Endothelial cell of umbilical vein (primary cell): Measurements from ENCODE around the gene PBX3. TPM values are rescaled to one million over a fixed set of nuclear protein-coding genes. Genes with fewer than 3 reads are reported as not detected.

Source experiments
- BruUV-seq: library from RNA; stranded (reverse); fragments of 400-500 nt; replicated peaks from 2 replicates; lab custom pipeline; 2021; lab: Mats Ljungman, UMichigan
- CTCF ChIA-PET: fragments of 300-600, 350-600 bp; sonication (Branson Sonifier 250); formaldehyde crosslinking; loops from one replicate; lab custom pipeline; 2021; ENCODE audit warnings: antibody characterized with exemption, inconsistent platforms; lab: Charles Lee
- POLR2A ChIA-PET: fragments of 300-600, 350-600 bp; sonication (Branson Sonifier 250); formaldehyde crosslinking; loops from one replicate; lab custom pipeline; 2021; ENCODE audit warnings: antibody characterized with exemption, inconsistent platforms; lab: Charles Lee
- DNase-seq: peaks from one replicate; pipeline ENCODE4 v3.0.0-alpha.2; 2011; ENCODE audit warnings: low read depth, low spot score
- FAIRE-seq: peaks from 2 replicates; lab custom pipeline; 2011; peaks lifted over from hg19 to GRCh38; lab: Jason Lieb, UNC
- H2AFZ ChIP-seq: 2 replicates; pipeline ENCODE4 v1.6.0; 2012; ENCODE audit warnings: low read depth, low read length, control low read depth, inconsistent platforms
- H3K27ac ChIP-seq: 2 replicates; pipeline ENCODE4 v1.5.1; 2011; ENCODE audit warnings: low read depth, mild to moderate bottlenecking, control low read depth, low read length, moderate library complexity; ENCODE audit not compliant: insufficient read depth
- H3K27me3 ChIP-seq, 2 experiments: 2 replicates each; pipeline versions ENCODE4 v1.6.0 to v1.6.1; 2011; ENCODE audit warnings: low read length in 2 of 2, mixed read lengths in 1 of 2; ENCODE audit not compliant: control insufficient read depth in 2 of 2, insufficient read depth in 2 of 2
- H3K36me3 ChIP-seq, 2 experiments: 2 replicates in 1 of 2; 3 replicates in 1 of 2; pipeline ENCODE4 v1.5.1; 2011; ENCODE audit warnings: low read length in 2 of 2, mild to moderate bottlenecking in 1 of 2, moderate library complexity in 1 of 2; ENCODE audit not compliant: control insufficient read depth in 2 of 2, insufficient read depth in 2 of 2; ENCODE audit errors: extremely low read depth in 1 of 2
- H3K4me1 ChIP-seq: 3 replicates; pipeline ENCODE4 v1.5.1; 2011; ENCODE audit warnings: mild to moderate bottlenecking, low read length; ENCODE audit not compliant: control insufficient read depth, insufficient read depth; ENCODE audit errors: extremely low read depth
- H3K4me2 ChIP-seq: 2 replicates; pipeline ENCODE4 v1.6.1; 2011; ENCODE audit warnings: low read length, control low read depth, mixed read lengths; ENCODE audit not compliant: insufficient read depth
- H3K4me3 ChIP-seq, 3 experiments: fragments of 200-600 bp in 1 of 3; sonication (generic), shearing (Covaris generic) in 1 of 3; replicated peaks in 1 of 3; 2 replicates each; pipeline ENCODE4 v1.5.1; 2011 to 2016; ENCODE audit warnings: control low read depth in 3 of 3, low read length in 3 of 3, mild to moderate bottlenecking in 2 of 3, inconsistent platforms in 1 of 3, low read depth in 1 of 3, moderate library complexity in 1 of 3; ENCODE audit not compliant: insufficient read depth in 1 of 3
- H3K79me2 ChIP-seq: 2 replicates; pipeline ENCODE4 v1.6.0; 2012; ENCODE audit warnings: low read length, inconsistent platforms; ENCODE audit not compliant: control insufficient read depth, insufficient read depth
- H3K9ac ChIP-seq: replicated peaks from 2 replicates; pipeline ENCODE3; 2011; ENCODE audit warnings: low read length, control low read depth; ENCODE audit not compliant: insufficient read depth; ENCODE audit errors: extremely low read depth
- H3K9me1 ChIP-seq: replicated peaks from 3 replicates; pipeline ENCODE4 v1.6.0; 2011; ENCODE audit warnings: mild to moderate bottlenecking, low read length; ENCODE audit not compliant: control insufficient read depth, insufficient read depth; ENCODE audit errors: extremely low read depth
- H3K9me3 ChIP-seq: replicated peaks from 2 replicates; pipeline ENCODE4 v1.5.1; 2012; ENCODE audit warnings: low read length, inconsistent platforms; ENCODE audit not compliant: control insufficient read depth, insufficient read depth
- H4K20me1 ChIP-seq: replicated peaks from 2 replicates; pipeline ENCODE3; 2011; ENCODE audit warnings: mild to moderate bottlenecking, low read length; ENCODE audit not compliant: control insufficient read depth, insufficient read depth; ENCODE audit errors: extremely low read depth
- CTCF ChIP-seq, 2 donors: IDR thresholded peaks; 1 replicate in 1 of 2; 2 replicates in 1 of 2; pipeline ENCODE4 v1.5.1; 2011; ENCODE audit warnings: low read length in 2 of 2, mild to moderate bottlenecking in 2 of 2, moderate library complexity in 2 of 2, control low read depth in 1 of 2, inconsistent platforms in 1 of 2, low read depth in 1 of 2; ENCODE audit not compliant: insufficient read depth in 1 of 2; ENCODE audit errors: extremely low read depth in 1 of 2
- EZH2 ChIP-seq: IDR thresholded peaks from 2 replicates; pipeline ENCODE4 v1.6.1; 2012; ENCODE audit warnings: borderline replicate concordance, low read depth, mild to moderate bottlenecking, moderate library complexity, low read length, inconsistent platforms; ENCODE audit not compliant: severe bottlenecking
- FOS ChIP-seq: IDR thresholded peaks from 2 replicates; pipeline ENCODE4 v1.6.1; 2011; ENCODE audit warnings: mild to moderate bottlenecking, low read length, moderate library complexity, borderline replicate concordance; ENCODE audit not compliant: insufficient read depth
- GATA2 ChIP-seq: IDR thresholded peaks from 2 replicates; pipeline ENCODE4 v1.7.0; 2011; ENCODE audit warnings: low read depth, mild to moderate bottlenecking, moderate library complexity, mixed read lengths, low read length; ENCODE audit not compliant: insufficient read length, insufficient read depth
- JUN ChIP-seq: IDR thresholded peaks from 2 replicates; pipeline ENCODE4 v1.6.1; 2011; ENCODE audit warnings: borderline replicate concordance, low read depth; ENCODE audit not compliant: insufficient read length, insufficient read depth
- MYC ChIP-seq: IDR thresholded peaks from one replicate; pipeline ENCODE4 v1.6.1; 2011; ENCODE audit warnings: mild to moderate bottlenecking, low read depth, low read length
- POLR2A ChIP-seq: IDR thresholded peaks from 2 replicates; pipeline ENCODE4 v1.6.1; 2012; ENCODE audit warnings: low read depth, mild to moderate bottlenecking, control low read depth, low read length
- POLR2AphosphoS5 ChIP-seq: IDR thresholded peaks from 2 replicates; pipeline ENCODE4 v1.6.1; 2012; ENCODE audit warnings: low read depth, mild to moderate bottlenecking, control low read depth, low read length, moderate library complexity; ENCODE audit not compliant: insufficient read depth
- dilution Hi-C: fragments of 300-500 bp; cut with MboI; formaldehyde crosslinking; loops from one replicate; pipeline ENCODE4 v1.15.0; 2019; ENCODE audit warnings: low sequenced_read_pairs; ENCODE audit not compliant: extremely low pct_ligation_motif_present
- intact Hi-C: fragments of 100-400 bp; cut with micrococcal nuclease; formaldehyde crosslinking; loops from one replicate; pipeline ENCODE4 v1.10.0; 2022
- polyA plus RNA-seq, 4 experiments: library from polyadenylated mRNA; depleted of rRNA in 3 of 4; stranded (reverse) in 3 of 4; unstranded in 1 of 4; fragments of >200 nt; gene quantifications; 2 replicates each; pipeline versions ENCODE4 v1.2.1 to v1.2.3, GENCODE V29; 2011 to 2012; ENCODE audit warnings: missing spikeins in 1 of 4
- total RNA-seq: library from RNA; stranded (reverse); gene quantifications from 2 replicates; pipeline ENCODE4 v1.2.3, GENCODE V29; 2021
- TF ChIP-seq, protein P1 (sequence below): IDR thresholded peaks from 2 replicates; pipeline ENCODE4 v1.6.1; 2011; ENCODE audit not compliant: insufficient read depth, insufficient read length

Gene PBX3
- total and polyA plus RNA-seq, 2 donors (not counting 3 experiments of a cell fraction or from before 2014, with no cell fraction given): 18.8 to 42.0 TPM

- H3K36me3 ChIP-seq: peaks cover 5 to 7% of the 10 kb centered on the region in 2 experiments
- no peak overlapping the region for H3K4me3 ChIP-seq
- CTCF ChIA-PET: no interaction called here
- dilution Hi-C loops (no loop called here), intact Hi-C loops (no loop called here)
- no peaks in the 10 kb centered on the region for H3K4me1 ChIP-seq
- H3K79me2 ChIP-seq: no peaks in the 10 kb centered on the region
- H4K20me1 ChIP-seq: no peaks in the 10 kb centered on the region
- H3K4me2 ChIP-seq: no peak overlapping the region
- no peak for TF ChIP-seq POLR2A
- no peak for TF ChIP-seq JUN
- no peak for TF ChIP-seq CTCF (IDR thresholded peaks at IDR 0.05; ENCODE audit: extremely low read depth in 1 of 2, insufficient read depth in 1 of 2, low read depth in 1 of 2, low read length in 2 of 2)
- TF ChIP-seq FOS: no peak
- TF ChIP-seq, protein P1, sequence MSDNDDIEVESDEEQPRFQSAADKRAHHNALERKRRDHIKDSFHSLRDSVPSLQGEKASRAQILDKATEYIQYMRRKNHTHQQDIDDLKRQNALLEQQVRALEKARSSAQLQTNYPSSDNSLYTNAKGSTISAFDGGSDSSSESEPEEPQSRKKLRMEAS: no peak
- no peak for TF ChIP-seq EZH2
- no peak for TF ChIP-seq POLR2AphosphoS5
- no peak for TF ChIP-seq GATA2
- TF ChIP-seq MYC: no peak
- BruUV-seq: no TSS peak
- no peak overlapping the region for H2AFZ ChIP-seq
- H3K9me3 ChIP-seq: no peaks in the 10 kb centered on the region
- no peak overlapping the region for H3K9ac ChIP-seq
- no peak overlapping the region for H3K27ac ChIP-seq
- POLR2A ChIA-PET: no interaction called here
- H3K27me3 ChIP-seq: no peaks in the 10 kb centered on the region
- H3K9me1 ChIP-seq: no peaks in the 10 kb centered on the region
- FAIRE-seq (no peak), DNase-seq (no peak)
These were observed 213.5 kb downstream of the PBX3 start for GRCh38 chr9:125960626-125961025.
